HEK293 (cell line): ENCODE measurements around the gene OR1L4.

Source experiments
- CTCF ChIA-PET: fragments of 350-600 bp; formaldehyde crosslinking; extraction: SDS; loops from one replicate; lab custom pipeline; 2021; ENCODE audit warnings: antibody characterized with exemption; lab: Yijun Ruan, JAX
- POLR2A ChIA-PET: fragments of 300-600 bp; formaldehyde crosslinking; extraction: SDS; loops from one replicate; lab custom pipeline; 2020; ENCODE audit warnings: antibody characterized with exemption, inconsistent platforms; lab: Yijun Ruan, JAX
- H3K27ac ChIP-seq: fragments of 200-500 bp; sonication (Bioruptor generic); 2 replicates; pipeline ENCODE4 v1.5.1; 2014; ENCODE audit warnings: low read depth, low read length, control low read depth, inconsistent platforms; ENCODE audit errors: extremely low read depth
- H3K36me3 ChIP-seq, 2 experiments: fragments of 200-500 bp in 1 of 2; sonication (Bioruptor generic) in 1 of 2; 1 replicate in 1 of 2; 2 replicates in 1 of 2; pipeline ENCODE4 v1.5.1; 2014 to 2017; ENCODE audit warnings: inconsistent platforms in 2 of 2, low read length in 2 of 2; ENCODE audit not compliant: control insufficient read depth in 2 of 2, insufficient read depth in 1 of 2
- H3K4me1 ChIP-seq: fragments of 200-500 bp; sonication (Bioruptor generic); 2 replicates; pipeline ENCODE4 v1.5.1; 2014; ENCODE audit warnings: mild to moderate bottlenecking, low read length, inconsistent platforms; ENCODE audit not compliant: control insufficient read depth, insufficient read depth
- H3K4me3 ChIP-seq: 2 replicates; pipeline ENCODE4 v1.5.1; 2011; ENCODE audit warnings: low read depth, mild to moderate bottlenecking, control low read depth, low read length, moderate library complexity
- H3K9me3 ChIP-seq: fragments of 200-500 bp; sonication (Bioruptor generic); 2 replicates; pipeline ENCODE4 v1.5.1; 2014; ENCODE audit warnings: low read depth, low read length, inconsistent platforms; ENCODE audit not compliant: control insufficient read depth, insufficient read depth
- HIC1 ChIP-seq: fragments of 450-650 bp; formaldehyde crosslinking; IDR thresholded peaks from 2 replicates; pipeline ENCODE4 v1.5.1; 2016; ENCODE audit warnings: missing biosample characterization, missing genetic modification characterization
- OSR2 ChIP-seq: fragments of 450-650 bp; formaldehyde crosslinking; IDR thresholded peaks from 2 replicates; pipeline ENCODE4 v1.5.1; 2016; ENCODE audit warnings: missing biosample characterization, missing genetic modification characterization
- SP7 ChIP-seq: fragments of 450-650 bp; formaldehyde crosslinking; IDR thresholded peaks from 2 replicates; pipeline ENCODE4 v1.5.1; 2016; ENCODE audit warnings: missing biosample characterization, missing genetic modification characterization
- ZFP69B ChIP-seq: fragments of 450-650 bp; formaldehyde crosslinking; IDR thresholded peaks from 2 replicates; pipeline ENCODE4 v1.5.1; 2016; ENCODE audit warnings: missing biosample characterization, missing genetic modification characterization
- ZNF175 ChIP-seq: fragments of 450-650 bp; formaldehyde crosslinking; IDR thresholded peaks from 2 replicates; pipeline ENCODE4 v1.5.1; 2016; ENCODE audit warnings: missing biosample characterization, missing genetic modification characterization
- ZNF221 ChIP-seq: fragments of 450-650 bp; formaldehyde crosslinking; IDR thresholded peaks from 2 replicates; pipeline ENCODE4 v1.5.1; 2017; ENCODE audit warnings: missing biosample characterization, missing genetic modification characterization, borderline replicate concordance
- ZNF391 ChIP-seq: fragments of 450-650 bp; formaldehyde crosslinking; IDR thresholded peaks from 2 replicates; pipeline ENCODE4 v1.5.1; 2016; ENCODE audit warnings: low read depth, missing biosample characterization, missing genetic modification characterization, borderline replicate concordance
- ZNF529 ChIP-seq: fragments of 450-650 bp; formaldehyde crosslinking; IDR thresholded peaks from 2 replicates; pipeline ENCODE4 v1.5.1; 2017; ENCODE audit warnings: missing genetic modification characterization, missing biosample characterization; ENCODE audit not compliant: insufficient replicate concordance
- ZNF555 ChIP-seq: fragments of 450-650 bp; formaldehyde crosslinking; conservative IDR thresholded peaks from 2 replicates; pipeline ENCODE4 v1.5.1; 2017; ENCODE audit warnings: missing biosample characterization, mild to moderate bottlenecking, missing genetic modification characterization, inconsistent platforms
- ZNF660 ChIP-seq: fragments of 450-650 bp; IDR thresholded peaks from 2 replicates; pipeline ENCODE4 v1.5.1; 2018; ENCODE audit warnings: missing biosample characterization, mild to moderate bottlenecking, missing genetic modification characterization
- ZNF692 ChIP-seq: fragments of 450-650 bp; formaldehyde crosslinking; IDR thresholded peaks from 2 replicates; pipeline ENCODE4 v1.5.1; 2016; ENCODE audit warnings: missing biosample characterization, missing genetic modification characterization
- ZNF830 ChIP-seq: fragments of 450-650 bp; IDR thresholded peaks from 2 replicates; pipeline ENCODE4 v1.5.0; 2018; ENCODE audit warnings: missing biosample characterization, missing genetic modification characterization, low read depth, mild to moderate bottlenecking, moderate library complexity
- TF ChIP-seq, protein P1 (sequence below): fragments of 450-650 bp; formaldehyde crosslinking; IDR thresholded peaks from 2 replicates; pipeline ENCODE4 v1.5.1; 2016; ENCODE audit warnings: missing biosample characterization, missing genetic modification characterization
- TF ChIP-seq, protein P2 (sequence below): fragments of 450-650 bp; formaldehyde crosslinking; IDR thresholded peaks from 2 replicates; pipeline ENCODE4 v1.5.1; 2016; ENCODE audit warnings: missing biosample characterization, missing genetic modification characterization

OR1L4 gene

GRCh38 chr9:122754825-122755224, 31.0 kb downstream of the OR1L4 start (continued):
- no peak for TF ChIP-seq HIC1 (tag by site-specific recombination)
- no peak for TF ChIP-seq ZFP69B
- TF ChIP-seq ZNF175 (tag by site-specific recombination), result no peak
- TF ChIP-seq, protein P1, sequence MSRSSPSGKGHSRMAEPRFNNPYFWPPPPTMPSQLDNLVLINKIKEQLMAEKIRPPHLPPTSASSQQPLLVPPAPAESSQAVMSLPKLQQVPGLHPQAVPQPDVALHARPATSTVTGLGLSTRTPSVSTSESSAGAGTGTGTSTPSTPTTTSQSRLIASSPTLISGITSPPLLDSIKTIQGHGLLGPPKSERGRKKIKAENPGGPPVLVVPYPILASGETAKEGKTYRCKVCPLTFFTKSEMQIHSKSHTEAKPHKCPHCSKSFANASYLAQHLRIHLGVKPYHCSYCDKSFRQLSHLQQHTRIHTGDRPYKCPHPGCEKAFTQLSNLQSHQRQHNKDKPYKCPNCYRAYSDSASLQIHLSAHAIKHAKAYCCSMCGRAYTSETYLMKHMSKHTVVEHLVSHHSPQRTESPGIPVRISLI (tag by site-specific recombination), result no peak
- TF ChIP-seq ZNF830 (tag by site-specific recombination), result no peak
- no peak for TF ChIP-seq ZNF391
- TF ChIP-seq, protein P2, sequence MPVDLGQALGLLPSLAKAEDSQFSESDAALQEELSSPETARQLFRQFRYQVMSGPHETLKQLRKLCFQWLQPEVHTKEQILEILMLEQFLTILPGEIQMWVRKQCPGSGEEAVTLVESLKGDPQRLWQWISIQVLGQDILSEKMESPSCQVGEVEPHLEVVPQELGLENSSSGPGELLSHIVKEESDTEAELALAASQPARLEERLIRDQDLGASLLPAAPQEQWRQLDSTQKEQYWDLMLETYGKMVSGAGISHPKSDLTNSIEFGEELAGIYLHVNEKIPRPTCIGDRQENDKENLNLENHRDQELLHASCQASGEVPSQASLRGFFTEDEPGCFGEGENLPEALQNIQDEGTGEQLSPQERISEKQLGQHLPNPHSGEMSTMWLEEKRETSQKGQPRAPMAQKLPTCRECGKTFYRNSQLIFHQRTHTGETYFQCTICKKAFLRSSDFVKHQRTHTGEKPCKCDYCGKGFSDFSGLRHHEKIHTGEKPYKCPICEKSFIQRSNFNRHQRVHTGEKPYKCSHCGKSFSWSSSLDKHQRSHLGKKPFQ (tag by site-specific recombination), result no peak
- TF ChIP-seq ZNF221, result no peak

GRCh38 chr9:122767817-122768216, 44.0 kb downstream of the OR1L4 start:
- no peak overlapping the region for H3K27ac ChIP-seq
- H3K4me1 ChIP-seq, result no peaks in the 10 kb centered on the region
- no peak overlapping the region for H3K4me3 ChIP-seq
- H3K9me3 ChIP-seq, result no peaks in the 10 kb centered on the region
- H3K36me3 ChIP-seq, result no peaks in the 10 kb centered on the region
- POLR2A ChIA-PET, result interaction anchor here (0.6 kb wide), 1 partner anchor 8 kb away, joined by 3 read pairs; no protein-coding TSS in a partner anchor
- no peak for TF ChIP-seq ZNF660 (tag by site-specific recombination)
- TF ChIP-seq ZNF692 (tag by site-specific recombination), result no peak
- TF ChIP-seq OSR2 (tag by site-specific recombination), result no peak
- TF ChIP-seq ZNF529 (tag by site-specific recombination), result no peak
- no peak for TF ChIP-seq ZNF555 (tag by site-specific recombination)
- TF ChIP-seq SP7 (tag by site-specific recombination), result no peak
- TF ChIP-seq, all 188 proteins: peak for 0
- CTCF ChIA-PET, result no interaction called here
